Measurements from ENCODE around the gene DPP4. TPM values are rescaled to one million over a fixed set of nuclear protein-coding genes. Genes with fewer than 3 reads are reported as not detected.
A peak's percentile ranks its signal among the peaks of the same experiment; 100 is the strongest.
"Not testable (repeated sequence)": the region's sequence is repeated elsewhere in the genome, so short reads cannot be mapped to it uniquely, and the experiment has no call there.

The DPP4 gene
- total RNA-seq, 1 donor from 2014 or later: 4.4 TPM

DNA sequence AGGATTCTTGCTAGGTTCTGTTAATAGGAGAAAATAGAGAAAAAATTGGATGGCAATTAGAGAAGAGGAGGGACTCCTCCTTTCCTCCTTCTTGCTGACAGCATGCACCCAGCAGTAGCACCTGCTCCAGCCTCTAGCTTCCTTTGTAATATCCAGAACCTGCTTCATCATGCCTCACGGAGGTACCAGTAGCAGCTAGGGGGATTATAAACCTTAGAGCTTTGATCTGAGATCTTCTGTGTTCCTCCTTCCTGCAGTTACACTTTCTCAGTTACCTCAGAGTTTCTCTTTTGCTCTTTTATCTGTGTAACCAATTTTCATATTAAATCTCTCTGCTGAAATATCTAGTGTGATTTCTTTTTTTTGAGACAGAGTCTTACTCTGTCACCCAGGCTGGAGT is 16.6 kb downstream of the DPP4 start:
- TF ChIP-seq, protein P1, sequence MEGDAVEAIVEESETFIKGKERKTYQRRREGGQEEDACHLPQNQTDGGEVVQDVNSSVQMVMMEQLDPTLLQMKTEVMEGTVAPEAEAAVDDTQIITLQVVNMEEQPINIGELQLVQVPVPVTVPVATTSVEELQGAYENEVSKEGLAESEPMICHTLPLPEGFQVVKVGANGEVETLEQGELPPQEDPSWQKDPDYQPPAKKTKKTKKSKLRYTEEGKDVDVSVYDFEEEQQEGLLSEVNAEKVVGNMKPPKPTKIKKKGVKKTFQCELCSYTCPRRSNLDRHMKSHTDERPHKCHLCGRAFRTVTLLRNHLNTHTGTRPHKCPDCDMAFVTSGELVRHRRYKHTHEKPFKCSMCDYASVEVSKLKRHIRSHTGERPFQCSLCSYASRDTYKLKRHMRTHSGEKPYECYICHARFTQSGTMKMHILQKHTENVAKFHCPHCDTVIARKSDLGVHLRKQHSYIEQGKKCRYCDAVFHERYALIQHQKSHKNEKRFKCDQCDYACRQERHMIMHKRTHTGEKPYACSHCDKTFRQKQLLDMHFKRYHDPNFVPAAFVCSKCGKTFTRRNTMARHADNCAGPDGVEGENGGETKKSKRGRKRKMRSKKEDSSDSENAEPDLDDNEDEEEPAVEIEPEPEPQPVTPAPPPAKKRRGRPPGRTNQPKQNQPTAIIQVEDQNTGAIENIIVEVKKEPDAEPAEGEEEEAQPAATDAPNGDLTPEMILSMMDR (IDR thresholded peaks at IDR 0.05; ENCODE audit: borderline replicate concordance): no peak
- no peak overlapping the region for H3K4me3 ChIP-seq
- H3K9me3 ChIP-seq (replicated peaks): peaks cover 17% of the 10 kb centered on the region
- H3K4me1 ChIP-seq: peaks cover 14% of the 10 kb centered on the region
- H3K27ac ChIP-seq (replicated peaks): no peak overlapping the region
- no peak for DNase-seq
- intact Hi-C loops (cut with micrococcal nuclease): no loop called here
- H3K36me3 ChIP-seq: peaks cover 16% of the 10 kb centered on the region
- no peaks in the 10 kb centered on the region for H3K27me3 ChIP-seq (ENCODE audit: low read depth)

DNA sequence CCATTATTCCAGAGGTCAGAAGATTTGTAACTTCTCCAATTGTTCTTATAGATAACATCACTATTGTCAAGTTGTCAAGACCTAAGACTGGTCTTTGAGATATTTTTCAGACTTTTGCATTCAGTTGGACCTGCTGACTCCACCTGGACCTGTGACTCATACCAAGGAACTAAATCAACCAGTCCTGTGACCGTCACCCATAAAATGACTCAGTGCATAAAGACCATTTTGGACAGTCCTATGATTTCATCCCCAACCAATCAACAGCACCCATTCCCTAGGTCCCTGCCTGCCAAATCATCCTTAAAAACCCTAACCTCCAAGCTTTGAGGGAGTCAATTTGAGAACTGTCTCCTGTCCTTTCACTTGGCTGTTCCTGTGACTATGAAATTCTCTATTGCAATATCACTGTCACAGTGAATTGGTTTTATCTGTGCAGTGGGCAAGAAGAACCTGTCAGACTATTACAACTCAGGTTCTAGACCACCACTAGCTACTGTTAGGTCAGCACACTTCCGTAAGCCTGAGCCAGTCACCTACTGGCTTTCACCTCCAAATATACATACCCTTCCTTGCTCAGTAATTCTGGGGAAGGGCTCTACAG is 17.1 kb downstream of the DPP4 start:
- H3K36me3 ChIP-seq: peaks cover 16% of the 10 kb centered on the region
- TF ChIP-seq, protein P1 (IDR thresholded peaks at IDR 0.05; ENCODE audit: borderline replicate concordance): no peak
- intact Hi-C loops (cut with micrococcal nuclease): no loop called here
- DNase-seq: no peak
- H3K4me3 ChIP-seq: no peak overlapping the region
- no peak overlapping the region for H3K27ac ChIP-seq (replicated peaks)
- H3K9me3 ChIP-seq (replicated peaks): peaks cover 17% of the 10 kb centered on the region
- H3K27me3 ChIP-seq (ENCODE audit: low read depth): no peaks in the 10 kb centered on the region
- H3K4me1 ChIP-seq: peaks cover 14% of the 10 kb centered on the region

DNA sequence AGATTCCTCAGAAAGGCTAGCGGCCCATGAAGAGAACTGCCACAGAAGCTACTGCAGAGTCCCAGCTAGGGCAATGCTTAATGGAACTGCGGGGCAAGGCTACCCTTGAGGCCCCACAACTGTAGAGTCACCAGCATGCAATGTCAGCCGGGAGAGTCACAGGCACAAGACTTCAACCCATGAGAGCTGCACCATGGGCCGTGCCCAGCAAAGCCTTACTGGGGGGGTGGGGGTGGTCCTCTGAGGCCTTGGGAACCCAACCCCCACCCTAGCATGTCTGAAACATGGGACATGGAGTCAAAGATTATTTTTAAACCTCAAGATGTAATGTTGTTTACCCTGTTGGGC is 20.2 kb downstream of the DPP4 start:
- intact Hi-C loops (cut with micrococcal nuclease): no loop called here
- Histone ChIP-seq H3K27me3 (ENCODE audit: low read depth) (no peaks in the 10 kb centered on the region), H3K9me3 (replicated peaks) (peaks cover 17% of the 10 kb centered on the region), H3K36me3 (peaks cover 16% of the 10 kb centered on the region), H3K4me1 (peaks cover 26% of the 10 kb centered on the region), H3K27ac (replicated peaks) (no peak overlapping the region), H3K4me3 (no peak overlapping the region)
- TF ChIP-seq, protein P1 (IDR thresholded peaks at IDR 0.05; ENCODE audit: borderline replicate concordance): no peak
- DNase-seq: no peak

DNA sequence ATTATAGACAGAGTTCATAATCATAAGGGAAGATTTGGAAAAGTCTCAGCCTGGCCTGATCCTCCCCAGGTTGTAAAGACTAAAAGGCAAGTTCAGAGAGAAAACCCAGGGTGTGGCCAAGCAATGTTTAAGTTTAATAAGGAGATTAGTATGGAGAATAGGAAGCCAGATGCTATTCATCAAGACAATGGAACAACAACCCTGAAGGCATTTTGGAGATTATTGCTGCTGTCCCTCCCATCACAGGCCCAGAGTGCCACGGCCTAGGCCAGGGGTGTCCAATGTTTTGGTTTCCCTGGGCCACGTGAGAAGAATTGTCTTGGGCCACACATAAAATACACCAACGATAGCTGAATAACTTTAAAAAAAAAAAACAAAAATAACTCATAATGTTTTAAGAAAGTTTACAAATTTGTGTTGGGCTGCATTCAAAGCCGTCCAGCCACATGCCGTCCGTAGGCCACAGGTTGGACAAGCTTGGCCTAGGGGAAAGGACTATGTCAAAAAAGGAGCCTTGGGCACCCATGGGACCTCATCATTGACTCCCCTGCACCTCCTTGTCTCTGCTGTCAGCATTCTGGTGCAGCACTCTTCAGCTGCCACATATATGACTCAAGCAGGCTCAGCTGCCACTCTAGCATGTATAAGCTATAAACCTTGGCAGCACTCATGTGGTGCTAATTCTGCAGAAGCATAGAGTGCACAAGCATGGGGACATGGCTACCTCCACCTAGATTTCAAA is 20.8 kb downstream of the DPP4 start:
- H3K4me3 ChIP-seq: no peak overlapping the region
- intact Hi-C loops (cut with micrococcal nuclease): no loop called here
- TF ChIP-seq, protein P1 (IDR thresholded peaks at IDR 0.05; ENCODE audit: borderline replicate concordance): no peak
- H3K36me3 ChIP-seq: peaks cover 16% of the 10 kb centered on the region
- no peaks in the 10 kb centered on the region for H3K27me3 ChIP-seq (ENCODE audit: low read depth)
- DNase-seq: no peak
- H3K27ac ChIP-seq (replicated peaks): no peak overlapping the region
- H3K9me3 ChIP-seq (replicated peaks): peaks cover 17% of the 10 kb centered on the region
- H3K4me1 ChIP-seq: peaks cover 23% of the 10 kb centered on the region

DNA sequence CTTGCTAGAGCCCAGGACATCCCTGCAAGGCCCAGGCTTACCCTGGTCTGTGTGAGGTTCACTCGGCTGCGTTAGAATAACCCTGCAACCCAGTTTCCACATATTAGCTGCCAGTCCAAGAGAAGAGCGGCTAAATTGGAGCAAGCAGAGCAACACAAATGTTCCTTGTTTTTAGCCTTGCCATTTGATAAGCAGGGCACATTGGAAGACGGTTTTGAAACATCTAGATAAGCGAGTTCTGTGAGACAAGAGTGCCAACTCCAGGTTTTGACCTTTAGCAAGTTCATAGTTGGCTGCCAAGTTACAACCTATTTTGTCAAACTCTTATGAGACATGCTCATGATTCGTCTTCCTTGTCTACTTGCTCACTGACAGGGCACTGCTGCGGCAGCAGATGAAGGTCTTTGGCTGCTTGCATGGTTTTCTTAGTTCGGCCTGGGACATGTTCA is 23.5 kb downstream of the DPP4 start:
- no peaks in the 10 kb centered on the region for H3K9me3 ChIP-seq (replicated peaks)
- no peak for DNase-seq
- H3K4me3 ChIP-seq: no peak overlapping the region
- H3K27ac ChIP-seq (replicated peaks): peak overlapping the region; percentile 74
- H3K36me3 ChIP-seq: peaks cover 3% of the 10 kb centered on the region
- H3K4me1 ChIP-seq: peaks cover 23% of the 10 kb centered on the region
- intact Hi-C loops (cut with micrococcal nuclease): no loop called here
- H3K27me3 ChIP-seq (ENCODE audit: low read depth): no peaks in the 10 kb centered on the region
- TF ChIP-seq, protein P1 (IDR thresholded peaks at IDR 0.05; ENCODE audit: borderline replicate concordance): no peak

DNA sequence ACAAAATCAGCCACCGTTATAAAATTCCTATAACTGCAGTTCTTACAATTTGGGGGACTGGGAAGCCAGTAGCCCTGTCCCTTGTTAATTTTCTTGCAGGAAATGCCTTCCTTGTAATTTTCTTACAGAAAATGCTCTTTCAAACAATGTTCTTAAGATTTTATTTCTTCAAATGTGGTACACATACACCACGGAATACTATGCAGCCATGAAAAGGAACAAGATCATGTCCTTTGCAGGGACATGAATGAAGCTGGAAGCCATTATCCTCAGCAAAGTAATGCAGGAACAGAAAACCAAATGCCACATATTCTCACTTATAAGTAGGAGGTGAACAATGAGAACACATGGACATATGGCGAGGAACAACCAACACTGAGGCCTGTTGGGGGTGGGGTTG is 24.9 kb downstream of the DPP4 start:
- DNase-seq; intact Hi-C loops (cut with micrococcal nuclease): not testable (repeated sequence)

More for the DNA sequence above, 24.9 kb downstream of the DPP4 start:
- H3K4me1 ChIP-seq: peaks cover 23% of the 10 kb centered on the region
- not testable (repeated sequence) for H3K27me3 ChIP-seq (ENCODE audit: low read depth); H3K36me3 ChIP-seq; H3K27ac ChIP-seq (replicated peaks); H3K9me3 ChIP-seq (replicated peaks); H3K4me3 ChIP-seq
